ENCODE results near the gene DPYSL3. TPM values are rescaled to one million over a fixed set of nuclear protein-coding genes. Genes with fewer than 3 reads are reported as not detected.
A peak's percentile ranks its signal among the peaks of the same experiment; 100 is the strongest.

Gene DPYSL3
- 100 to 1,000 TPM in 1 of 4 donors, 10 to 100 TPM in 3; 27.6 to 107 (median 31.4) TPM for total RNA-seq

DNA sequence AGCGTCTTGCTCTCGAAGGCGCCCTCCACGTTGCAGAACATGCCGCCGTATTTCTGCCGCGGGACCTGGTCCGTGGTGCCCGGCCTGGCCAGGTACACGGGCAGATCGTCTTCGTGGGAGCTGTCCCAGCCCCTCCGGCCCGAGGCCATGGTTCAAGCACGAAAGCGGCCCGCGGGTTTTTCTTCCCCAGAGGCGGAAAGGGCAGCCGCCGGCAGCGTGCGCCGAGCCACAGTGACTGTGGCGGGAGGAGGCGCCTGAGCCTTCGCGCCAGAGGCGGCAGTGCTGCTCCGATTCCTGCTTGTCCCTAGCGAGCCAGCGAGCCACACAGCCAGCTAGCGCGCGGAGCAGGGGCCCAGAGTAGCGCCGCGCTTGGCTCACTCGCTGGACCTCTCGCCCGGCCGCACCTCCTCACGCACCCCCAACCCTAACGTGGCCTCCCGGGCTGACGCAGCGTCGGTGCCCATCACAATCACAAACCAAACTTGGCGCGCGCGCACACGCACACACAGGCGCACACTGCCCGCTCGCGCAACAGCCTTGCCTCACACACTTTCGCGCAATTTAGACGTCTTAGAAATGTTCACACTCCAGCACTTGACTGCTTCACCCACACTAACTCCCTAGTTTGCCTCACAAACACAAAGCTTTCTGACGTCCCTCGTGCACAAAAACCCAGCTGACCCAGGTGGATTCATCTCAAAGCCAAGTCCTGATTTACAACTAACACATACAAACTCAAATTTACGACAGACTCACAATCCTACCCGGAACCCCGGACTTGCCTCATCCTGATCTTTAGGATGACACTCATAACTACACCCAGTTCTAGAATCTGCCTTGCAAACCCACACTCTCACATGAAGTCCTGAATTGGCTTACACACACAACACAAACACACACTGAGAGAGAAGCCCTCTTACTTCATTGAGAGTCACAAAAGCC is at the start of gene DPYSL3:
Gene DPYSL3, minus strand, starts transcription at position 359 of the 942 bp plus-strand sequence. Its CDS starts 210 bp downstream, at position 149.
- H3K27ac ChIP-seq = peak within 1 kb of the TSS; percentile 81 to 87 (median 86)
- H3K4me3 ChIP-seq = peak within 1 kb of the TSS; percentile 48 to 63 (median 50)
- H3K9me3 ChIP-seq = no peaks in the 10 kb centered on the region
- H3K36me3 ChIP-seq = no peaks in the 10 kb centered on the region
- intact Hi-C loops (cut with DNase I; ENCODE audit: low total_unique reads) = loop anchor here (2.0 to 5.0 kb wide), 2 partner anchors 47 to 57 kb away; no protein-coding TSS in a partner anchor
- WGBS, 2 donors (ENCODE audit: low coverage in 1 of 2) = 10% methylated on average over 41 of the region's 66 CpGs; no CpG with 5 or more reads in 1 of the 2 donors
- H3K4me1 ChIP-seq = peaks cover 0 to 8% (median 2%) of the 10 kb centered on the region in 4 donors
- in situ Hi-C loops (cut with MboI; ENCODE audit: low pct_ligation_motif_present in 1 of 4, low pct_unique_long_range_greater_than_20kb in 1 of 4, low sequenced_read_pairs in 3 of 4) = no loop called here
- H3K27me3 ChIP-seq = peaks cover 12% of the 10 kb centered on the region
- peak; percentile 54 for DNase-seq
- TF ChIP-seq POLR2AphosphoS5 (IDR thresholded peaks at IDR 0.05) = peak; percentile 69 to 85 (median 70)
- peak; percentile 61 for TF ChIP-seq POLR2A (IDR thresholded peaks at IDR 0.05)
- no peak for TF ChIP-seq EP300 (IDR thresholded peaks at IDR 0.05; ENCODE audit: low read depth)
- TF ChIP-seq, protein P1, sequence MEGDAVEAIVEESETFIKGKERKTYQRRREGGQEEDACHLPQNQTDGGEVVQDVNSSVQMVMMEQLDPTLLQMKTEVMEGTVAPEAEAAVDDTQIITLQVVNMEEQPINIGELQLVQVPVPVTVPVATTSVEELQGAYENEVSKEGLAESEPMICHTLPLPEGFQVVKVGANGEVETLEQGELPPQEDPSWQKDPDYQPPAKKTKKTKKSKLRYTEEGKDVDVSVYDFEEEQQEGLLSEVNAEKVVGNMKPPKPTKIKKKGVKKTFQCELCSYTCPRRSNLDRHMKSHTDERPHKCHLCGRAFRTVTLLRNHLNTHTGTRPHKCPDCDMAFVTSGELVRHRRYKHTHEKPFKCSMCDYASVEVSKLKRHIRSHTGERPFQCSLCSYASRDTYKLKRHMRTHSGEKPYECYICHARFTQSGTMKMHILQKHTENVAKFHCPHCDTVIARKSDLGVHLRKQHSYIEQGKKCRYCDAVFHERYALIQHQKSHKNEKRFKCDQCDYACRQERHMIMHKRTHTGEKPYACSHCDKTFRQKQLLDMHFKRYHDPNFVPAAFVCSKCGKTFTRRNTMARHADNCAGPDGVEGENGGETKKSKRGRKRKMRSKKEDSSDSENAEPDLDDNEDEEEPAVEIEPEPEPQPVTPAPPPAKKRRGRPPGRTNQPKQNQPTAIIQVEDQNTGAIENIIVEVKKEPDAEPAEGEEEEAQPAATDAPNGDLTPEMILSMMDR (IDR thresholded peaks at IDR 0.05) = peak in 3 of 5 experiments; percentile 20 to 32 (median 20)

DNA sequence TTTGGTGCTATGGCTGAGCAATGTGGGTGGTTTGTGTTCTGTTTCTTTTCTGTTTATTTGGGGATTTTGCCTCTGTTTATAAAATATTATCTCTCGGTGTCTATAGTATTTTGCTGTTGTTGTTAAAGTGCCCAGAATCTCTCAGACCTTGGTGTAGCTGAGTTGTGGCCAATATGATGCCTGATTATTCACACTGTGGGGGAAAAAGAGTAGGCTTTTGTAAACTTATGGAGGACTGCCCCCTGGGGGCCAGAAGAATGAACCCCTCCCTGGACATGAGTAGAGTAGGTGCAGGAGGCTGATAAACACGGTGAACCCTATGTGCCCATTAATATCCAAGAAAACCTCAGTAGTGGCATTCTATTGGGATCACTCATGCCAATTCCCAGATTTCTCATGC is 49.0 kb upstream of the DPYSL3 start:
- 20 to 21% methylated on average over 1 to 2 of the region's 2 CpGs for WGBS, 2 donors (ENCODE audit: low coverage in 1 of 2)
- peak; percentile 29 for DNase-seq
- H3K4me1 ChIP-seq = peaks cover under 1 to 21% (median 6%) of the 10 kb centered on the region in 4 donors
- no peaks in the 10 kb centered on the region for H3K9me3 ChIP-seq
- H3K27me3 ChIP-seq = no peaks in the 10 kb centered on the region
- no peaks in the 10 kb centered on the region for H3K36me3 ChIP-seq
- peak overlapping the region; percentile 4 to 48 (median 35) for H3K27ac ChIP-seq
- intact Hi-C loops (cut with DNase I; ENCODE audit: low total_unique reads) (loop anchor here (2.0 to 10.0 kb wide), 3 partner anchors 52 to 154 kb away; no protein-coding TSS in a partner anchor), in situ Hi-C loops (cut with MboI; ENCODE audit: low pct_ligation_motif_present in 1 of 4, low pct_unique_long_range_greater_than_20kb in 1 of 4, low sequenced_read_pairs in 3 of 4) (loop anchor here in 2 of 4 donors (10.0 to 25.0 kb wide), 3 partner anchors 104 to 322 kb away; partner anchors contain the start of gene STK32A (in 1 of the 2))
- H3K4me3 ChIP-seq = no peak overlapping the region
- TF ChIP-seq, protein P1 (IDR thresholded peaks at IDR 0.05) = peak; percentile 41 to 61 (median 53)
- no peak for TF ChIP-seq EP300 (IDR thresholded peaks at IDR 0.05; ENCODE audit: low read depth)

DNA sequence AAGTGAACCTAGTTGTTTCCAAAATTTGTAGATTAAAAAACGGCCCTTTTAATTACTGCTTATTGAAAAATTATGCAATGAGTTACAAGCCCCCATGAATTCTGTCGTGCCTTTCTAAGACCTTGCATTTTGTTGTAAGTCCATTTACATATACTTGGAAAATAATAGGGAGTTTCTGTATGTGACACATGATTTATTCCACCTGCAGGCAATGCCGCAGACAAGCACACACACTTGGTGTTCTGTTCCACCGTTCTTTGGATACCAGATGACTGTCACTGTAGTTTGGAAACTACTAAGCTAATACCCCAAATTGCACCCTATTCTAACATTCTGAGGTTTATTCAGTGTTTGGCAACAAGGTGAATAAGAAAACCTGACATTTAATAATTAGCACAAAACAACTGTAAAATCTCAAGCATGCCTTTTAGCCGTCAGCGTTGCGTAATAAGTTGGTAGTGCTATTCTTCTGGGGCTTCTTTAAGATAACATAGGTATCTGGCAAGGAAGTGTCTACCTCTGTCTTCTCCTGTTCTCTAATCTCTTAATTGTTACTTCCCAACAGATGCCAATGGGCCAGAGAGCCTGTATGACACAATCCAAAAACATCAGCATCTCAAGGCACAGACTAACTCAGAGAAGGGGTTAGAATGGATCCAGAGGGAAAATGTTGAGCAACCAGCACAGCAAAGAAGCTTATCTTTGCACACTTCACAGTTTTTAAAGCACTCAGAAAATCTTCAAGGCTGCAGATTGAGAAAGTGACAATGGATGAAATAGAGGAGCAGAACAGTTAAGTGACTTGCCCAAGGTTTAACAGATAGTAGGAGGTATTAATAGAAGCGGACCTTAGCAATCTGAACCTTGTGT is 48.2 kb upstream of the DPYSL3 start:
- TF ChIP-seq POLR2A (IDR thresholded peaks at IDR 0.05) = no peak
- no peak for TF ChIP-seq EP300 (IDR thresholded peaks at IDR 0.05; ENCODE audit: low read depth)
- TF ChIP-seq POLR2AphosphoS5 (IDR thresholded peaks at IDR 0.05) = no peak
- TF ChIP-seq, protein P1 (IDR thresholded peaks at IDR 0.05) = no peak
- intact Hi-C loops (cut with DNase I; ENCODE audit: low total_unique reads) (loop anchor here (2.0 to 10.0 kb wide), 3 partner anchors 51 to 153 kb away; no protein-coding TSS in a partner anchor), in situ Hi-C loops (cut with MboI; ENCODE audit: low pct_ligation_motif_present in 1 of 4, low pct_unique_long_range_greater_than_20kb in 1 of 4, low sequenced_read_pairs in 3 of 4) (loop anchor here in 2 of 4 donors (10.0 to 25.0 kb wide), 3 partner anchors 103 to 321 kb away; partner anchors contain the start of gene STK32A (in 1 of the 2))
- Histone ChIP-seq H3K4me1 (peaks cover 3 to 24% (median 6%) of the 10 kb centered on the region in 4 donors), H3K36me3 (no peaks in the 10 kb centered on the region), H3K27ac (peak overlapping the region; percentile 4 to 48 (median 35)), H3K27me3 (no peaks in the 10 kb centered on the region), H3K9me3 (no peaks in the 10 kb centered on the region), H3K4me3 (no peak overlapping the region)
- WGBS, 2 donors (ENCODE audit: low coverage in 1 of 2) = 72 to 77% methylated on average over 8 of the region's 8 CpGs
- DNase-seq = no peak

All from transverse colon (tissue), 4 donors.